DND-41 (cell line): Measurements from ENCODE around the gene FBN1.

Experiments used
- EZH2 ChIP-seq: IDR thresholded peaks from 3 replicates; pipeline ENCODE4 v1.6.1; 2012; ENCODE audit warnings: borderline replicate concordance, low read depth, mild to moderate bottlenecking, moderate library complexity, low read length, inconsistent platforms; ENCODE audit not compliant: severe bottlenecking
- TF ChIP-seq, protein P1 (sequence below): IDR thresholded peaks from 2 replicates; pipeline ENCODE4 v1.5.1; 2012; ENCODE audit warnings: borderline replicate concordance, low read length, moderate library complexity, mild to moderate bottlenecking; ENCODE audit not compliant: poor library complexity, severe bottlenecking; ENCODE audit errors: extremely low read depth

DNA sequence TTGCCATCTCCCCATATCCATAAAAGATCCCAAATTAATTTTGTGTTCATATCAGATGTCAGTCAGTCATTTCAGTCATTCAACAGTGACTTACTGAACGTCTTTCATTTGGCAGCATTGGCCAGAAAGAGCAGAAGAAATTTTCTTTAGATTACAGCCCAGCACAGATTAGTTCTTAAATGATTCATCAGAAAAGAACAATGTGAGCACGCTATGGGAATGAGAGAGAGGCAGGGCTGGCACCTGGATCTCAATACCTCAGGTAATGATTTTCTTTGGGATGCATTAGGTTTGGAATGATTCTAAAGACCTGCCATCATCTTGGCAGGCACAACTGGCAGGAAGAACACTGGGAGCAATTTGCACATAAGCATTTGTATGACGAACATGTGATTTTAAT lies 41.6 kb downstream of the FBN1 start:
- TF ChIP-seq, protein P1, sequence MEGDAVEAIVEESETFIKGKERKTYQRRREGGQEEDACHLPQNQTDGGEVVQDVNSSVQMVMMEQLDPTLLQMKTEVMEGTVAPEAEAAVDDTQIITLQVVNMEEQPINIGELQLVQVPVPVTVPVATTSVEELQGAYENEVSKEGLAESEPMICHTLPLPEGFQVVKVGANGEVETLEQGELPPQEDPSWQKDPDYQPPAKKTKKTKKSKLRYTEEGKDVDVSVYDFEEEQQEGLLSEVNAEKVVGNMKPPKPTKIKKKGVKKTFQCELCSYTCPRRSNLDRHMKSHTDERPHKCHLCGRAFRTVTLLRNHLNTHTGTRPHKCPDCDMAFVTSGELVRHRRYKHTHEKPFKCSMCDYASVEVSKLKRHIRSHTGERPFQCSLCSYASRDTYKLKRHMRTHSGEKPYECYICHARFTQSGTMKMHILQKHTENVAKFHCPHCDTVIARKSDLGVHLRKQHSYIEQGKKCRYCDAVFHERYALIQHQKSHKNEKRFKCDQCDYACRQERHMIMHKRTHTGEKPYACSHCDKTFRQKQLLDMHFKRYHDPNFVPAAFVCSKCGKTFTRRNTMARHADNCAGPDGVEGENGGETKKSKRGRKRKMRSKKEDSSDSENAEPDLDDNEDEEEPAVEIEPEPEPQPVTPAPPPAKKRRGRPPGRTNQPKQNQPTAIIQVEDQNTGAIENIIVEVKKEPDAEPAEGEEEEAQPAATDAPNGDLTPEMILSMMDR = no peak
- no peak for TF ChIP-seq EZH2
